OCI-LY1 (cell line): ENCODE data around the gene CELSR1.

ENCODE experiments used
- H2AFZ ChIP-seq: fragments of 200-600 bp; sonication (generic), shearing (Covaris generic); 2 replicates; pipeline ENCODE4 v1.6.0; 2014; ENCODE audit warnings: antibody characterized with exemption, mild to moderate bottlenecking, low read length
- H3F3A ChIP-seq: fragments of 200-600 bp; sonication (generic), shearing (Covaris generic); 2 replicates; pipeline ENCODE4 v1.6.0; 2014; ENCODE audit warnings: mild to moderate bottlenecking, antibody characterized with exemption, low read length, moderate library complexity; ENCODE audit not compliant: insufficient read depth
- H3K27ac ChIP-seq: fragments of 200-600 bp; sonication (generic); 2 replicates; pipeline ENCODE4 v1.5.1; 2014; ENCODE audit warnings: low read length, mixed run types, mild to moderate bottlenecking, low read depth; ENCODE audit not compliant: poor library complexity, severe bottlenecking
- H3K27me3 ChIP-seq: fragments of 200-600 bp; sonication (generic); 2 replicates; pipeline ENCODE4 v1.6.0; 2014; ENCODE audit warnings: antibody characterized with exemption, mild to moderate bottlenecking, low read length, moderate library complexity; ENCODE audit not compliant: insufficient read depth
- H3K36me3 ChIP-seq: fragments of 200-600 bp; sonication (generic); 2 replicates; pipeline ENCODE4 v1.6.1; 2014; ENCODE audit warnings: mild to moderate bottlenecking, antibody characterized with exemption, low read length, moderate library complexity, mixed read lengths; ENCODE audit not compliant: insufficient read depth
- H3K4me1 ChIP-seq: fragments of 200-600 bp; sonication (generic); 2 replicates; pipeline ENCODE4 v1.5.1; 2014; ENCODE audit warnings: mild to moderate bottlenecking, low read length, moderate library complexity; ENCODE audit not compliant: insufficient read depth, severe bottlenecking
- H3K4me2 ChIP-seq: fragments of 200-600 bp; sonication (generic), shearing (Covaris generic); 2 replicates; pipeline ENCODE4 v1.6.1; 2014; ENCODE audit warnings: low read length
- H3K4me3 ChIP-seq: fragments of 200-600 bp; sonication (generic); 2 replicates; pipeline ENCODE4 v1.5.1; 2014; ENCODE audit warnings: low read length, low read depth, mild to moderate bottlenecking, mixed read lengths; ENCODE audit not compliant: poor library complexity, severe bottlenecking
- H3K79me2 ChIP-seq: fragments of 200-600 bp; shearing (Covaris generic); 2 replicates; pipeline ENCODE4 v1.6.1; 2016; ENCODE audit warnings: mixed run types, low read length, mixed read lengths; ENCODE audit not compliant: insufficient read depth
- H3K9ac ChIP-seq: fragments of 200-600 bp; sonication (generic), shearing (Covaris generic); 2 replicates; pipeline ENCODE4 v1.6.1; 2014; ENCODE audit warnings: mild to moderate bottlenecking, low read length, mixed read lengths
- H3K9me2 ChIP-seq: fragments of 200-600 bp; sonication (generic), shearing (Covaris generic); 2 replicates; pipeline ENCODE4 v1.6.1; 2014; ENCODE audit warnings: low read depth, mild to moderate bottlenecking, low read length, mixed read lengths
- H3K9me3 ChIP-seq: fragments of 200-600 bp; shearing (Covaris generic); 2 replicates; pipeline ENCODE4 v1.6.1; 2014; ENCODE audit warnings: low read length, mixed read lengths
- H4K20me1 ChIP-seq: fragments of 200-600 bp; sonication (generic), shearing (Covaris generic); 2 replicates; pipeline ENCODE4 v1.6.0; 2016; ENCODE audit warnings: mild to moderate bottlenecking, low read length; ENCODE audit not compliant: insufficient read depth
- EZH2 ChIP-seq: fragments of 200-600 bp; sonication (generic), shearing (Covaris generic); IDR thresholded peaks from 2 replicates; pipeline ENCODE4 v1.8.0; 2017; ENCODE audit warnings: borderline replicate concordance, mixed run types, mild to moderate bottlenecking, antibody characterized with exemption, low read length, moderate library complexity, mixed read lengths
- TF ChIP-seq, protein P1 (sequence below): fragments of 200-600 bp; sonication (generic), shearing (Covaris generic); IDR thresholded peaks from 2 replicates; pipeline ENCODE4 v1.5.1; 2017; ENCODE audit warnings: mild to moderate bottlenecking, antibody characterized with exemption, low read length, moderate library complexity, mixed read lengths

Gene CELSR1

DNA sequence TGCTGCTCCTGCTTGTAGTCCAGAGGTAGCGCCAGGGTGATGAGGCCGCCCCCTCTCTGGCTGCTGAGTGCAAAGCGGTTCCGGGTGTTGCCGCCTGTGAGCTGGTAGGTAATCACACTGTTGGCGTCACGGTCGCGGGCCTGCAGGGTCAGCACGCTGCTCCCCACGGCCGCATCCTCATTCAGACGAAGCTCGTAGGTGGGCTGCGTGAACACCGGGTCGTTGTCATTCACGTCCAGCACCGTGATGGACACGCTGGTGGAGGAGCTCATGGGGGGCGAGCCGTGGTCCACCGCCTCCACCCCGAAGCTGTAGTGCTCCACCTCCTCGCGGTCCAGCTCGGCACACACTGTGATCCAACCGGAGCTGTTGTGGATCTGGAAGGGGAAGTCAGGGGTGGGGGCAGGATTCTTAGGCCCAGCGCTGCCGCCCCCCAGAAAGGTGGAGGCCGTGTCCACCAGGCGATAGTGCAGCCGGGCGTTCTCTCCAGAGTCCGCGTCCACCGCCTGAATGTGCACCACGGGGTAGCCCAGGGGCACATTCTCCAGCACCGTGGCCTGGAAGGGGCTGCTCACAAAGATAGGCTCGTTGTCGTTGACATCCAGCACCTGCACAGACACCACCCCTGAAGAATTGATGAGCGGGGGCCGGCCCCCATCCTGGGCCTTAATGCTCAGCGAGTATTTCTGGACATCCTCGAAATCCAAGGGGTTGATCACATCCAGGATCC is 2.4 kb downstream of the CELSR1 start:
- Histone ChIP-seq H3K9me2 (no peaks in the 10 kb centered on the region), H2AFZ (no peak overlapping the region), H3K36me3 (no peaks in the 10 kb centered on the region), H3K79me2 (no peaks in the 10 kb centered on the region), H3F3A (no peaks in the 10 kb centered on the region), H3K4me1 (no peaks in the 10 kb centered on the region), H3K4me2 (no peak overlapping the region), H3K27ac (no peak overlapping the region), H4K20me1 (no peaks in the 10 kb centered on the region), H3K27me3 (peaks cover 7% of the 10 kb centered on the region; the same call in 1 of the 2 replicates), H3K9ac (no peak overlapping the region), H3K9me3 (no peaks in the 10 kb centered on the region), H3K4me3 (no peak overlapping the region)
- TF ChIP-seq EZH2, result no peak
- TF ChIP-seq, protein P1, sequence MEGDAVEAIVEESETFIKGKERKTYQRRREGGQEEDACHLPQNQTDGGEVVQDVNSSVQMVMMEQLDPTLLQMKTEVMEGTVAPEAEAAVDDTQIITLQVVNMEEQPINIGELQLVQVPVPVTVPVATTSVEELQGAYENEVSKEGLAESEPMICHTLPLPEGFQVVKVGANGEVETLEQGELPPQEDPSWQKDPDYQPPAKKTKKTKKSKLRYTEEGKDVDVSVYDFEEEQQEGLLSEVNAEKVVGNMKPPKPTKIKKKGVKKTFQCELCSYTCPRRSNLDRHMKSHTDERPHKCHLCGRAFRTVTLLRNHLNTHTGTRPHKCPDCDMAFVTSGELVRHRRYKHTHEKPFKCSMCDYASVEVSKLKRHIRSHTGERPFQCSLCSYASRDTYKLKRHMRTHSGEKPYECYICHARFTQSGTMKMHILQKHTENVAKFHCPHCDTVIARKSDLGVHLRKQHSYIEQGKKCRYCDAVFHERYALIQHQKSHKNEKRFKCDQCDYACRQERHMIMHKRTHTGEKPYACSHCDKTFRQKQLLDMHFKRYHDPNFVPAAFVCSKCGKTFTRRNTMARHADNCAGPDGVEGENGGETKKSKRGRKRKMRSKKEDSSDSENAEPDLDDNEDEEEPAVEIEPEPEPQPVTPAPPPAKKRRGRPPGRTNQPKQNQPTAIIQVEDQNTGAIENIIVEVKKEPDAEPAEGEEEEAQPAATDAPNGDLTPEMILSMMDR, result no peak

DNA sequence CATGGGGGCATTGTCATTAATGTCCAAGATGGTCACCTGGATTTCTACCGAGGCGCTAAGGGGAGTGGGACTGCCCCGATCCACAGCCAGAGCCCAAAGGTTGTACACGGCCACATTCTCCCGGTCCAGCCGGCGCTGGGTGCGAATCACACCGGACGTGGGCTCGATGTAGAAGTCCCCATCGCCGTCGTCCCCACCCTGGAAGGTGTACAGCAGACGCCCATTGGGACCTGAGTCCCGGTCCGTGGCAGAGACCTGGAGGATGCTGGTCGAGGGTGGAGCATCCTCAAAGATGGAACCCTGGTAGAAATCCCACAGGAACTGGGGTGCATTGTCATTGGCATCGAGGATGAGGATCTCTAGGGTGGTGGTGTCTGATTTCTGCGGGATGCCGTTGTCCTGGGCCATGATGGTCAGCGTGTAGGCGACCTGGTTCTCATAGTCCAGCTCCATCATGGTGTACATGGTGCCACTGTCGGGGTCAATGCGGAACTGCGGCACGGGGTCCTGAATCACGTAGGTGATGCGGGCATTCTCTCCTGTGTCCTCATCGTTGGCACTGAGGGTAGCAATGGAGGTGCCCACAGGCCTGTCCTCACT is 3.1 kb downstream of the CELSR1 start:
- TF ChIP-seq EZH2, result no peak
- TF ChIP-seq, protein P1, result no peak
- Histone ChIP-seq H3F3A (no peaks in the 10 kb centered on the region), H3K79me2 (no peaks in the 10 kb centered on the region), H3K4me3 (no peak overlapping the region), H3K27me3 (peaks cover 5% of the 10 kb centered on the region; the same call in 1 of the 2 replicates), H4K20me1 (no peaks in the 10 kb centered on the region), H2AFZ (no peak overlapping the region), H3K9ac (no peak overlapping the region), H3K4me1 (no peaks in the 10 kb centered on the region), H3K9me2 (no peaks in the 10 kb centered on the region), H3K27ac (no peak overlapping the region), H3K4me2 (no peak overlapping the region), H3K36me3 (no peaks in the 10 kb centered on the region), H3K9me3 (no peaks in the 10 kb centered on the region)

DNA sequence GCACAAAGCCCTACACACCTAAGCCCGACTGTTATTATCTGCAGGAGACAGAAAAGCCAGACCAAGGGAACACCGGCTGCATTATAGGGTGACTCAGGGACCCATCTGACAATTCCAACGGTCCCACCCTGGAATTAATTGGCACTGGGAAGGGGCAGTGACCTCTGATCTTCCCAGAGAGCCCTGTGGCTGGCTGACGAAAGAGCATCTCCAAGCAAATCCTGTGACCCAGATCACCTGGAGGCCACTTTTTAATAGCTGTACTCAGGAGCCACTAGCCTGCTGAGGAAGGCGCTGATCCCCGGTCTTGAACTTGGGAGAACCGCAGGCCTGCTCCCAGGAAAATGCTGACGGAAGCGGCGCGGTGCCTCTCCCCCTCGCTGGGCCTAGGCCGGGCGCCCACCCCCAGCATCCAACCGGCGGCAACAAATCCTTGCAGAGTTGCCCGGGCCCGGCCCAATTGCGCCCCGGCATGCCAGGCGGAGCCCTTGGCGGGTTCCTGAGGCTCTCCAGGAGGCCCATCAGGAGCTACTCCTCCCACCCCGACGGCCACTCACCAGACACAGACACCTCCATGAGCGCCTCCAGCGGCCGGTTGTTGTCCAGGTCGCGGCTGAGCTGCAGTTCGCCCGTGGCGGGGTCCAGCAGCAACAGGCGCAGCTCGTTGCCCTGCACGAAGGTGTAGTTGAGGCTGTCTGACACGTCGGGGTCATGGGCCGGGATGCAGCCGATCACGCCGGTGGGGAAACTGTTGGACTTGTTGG is 4.2 kb downstream of the CELSR1 start:
- Histone ChIP-seq H3K79me2 (no peaks in the 10 kb centered on the region), H3K36me3 (no peaks in the 10 kb centered on the region), H3K9me3 (no peaks in the 10 kb centered on the region), H4K20me1 (no peaks in the 10 kb centered on the region), H3K27ac (no peak overlapping the region), H3K4me1 (no peaks in the 10 kb centered on the region), H3K9me2 (no peaks in the 10 kb centered on the region), H3F3A (no peaks in the 10 kb centered on the region), H3K4me3 (no peak overlapping the region), H3K9ac (no peak overlapping the region), H2AFZ (no peak overlapping the region), H3K27me3 (no peaks in the 10 kb centered on the region; the same call in 1 of the 2 replicates), H3K4me2 (no peak overlapping the region)
- no peak for TF ChIP-seq EZH2
- TF ChIP-seq, protein P1, result no peak
